ENCODE results near the gene ACSL1. TPM values are rescaled to one million over a fixed set of nuclear protein-coding genes. Genes with fewer than 3 reads are reported as not detected.

Gene ACSL1
- total and polyA plus RNA-seq, 9 donors: 12.0 to 47.9 (median 19.8) TPM

GRCh38 chr4:184850431-184851199 is 24.8 kb upstream of the ACSL1 start:
- TF ChIP-seq POLR2A (IDR thresholded peaks at IDR 0.05) (no peak), CTCF (IDR thresholded peaks at IDR 0.05) (no peak), EP300 (IDR thresholded peaks at IDR 0.05) (no peak)
- WGBS, 3 donors: 70 to 79% (median 78%) methylated on average over 10 of the region's 10 CpGs

GRCh38 chr4:184850018-184850417 is 24.2 kb upstream of the ACSL1 start:
- H3K36me3 ChIP-seq: no peaks in the 10 kb centered on the region
- WGBS, 3 donors: 48 to 54% (median 53%) methylated on average over 3 of the region's 3 CpGs
- no peak for TF ChIP-seq POLR2A (IDR thresholded peaks at IDR 0.05)
- TF ChIP-seq CTCF (IDR thresholded peaks at IDR 0.05): no peak
- no peak for TF ChIP-seq EP300 (IDR thresholded peaks at IDR 0.05)
- H3K4me1 ChIP-seq (ENCODE audit: insufficient read depth): no peaks in the 10 kb centered on the region
- no peak overlapping the region for H3K4me3 ChIP-seq
- intact Hi-C loops (cut with DNase I): no loop called here
- no peaks in the 10 kb centered on the region for H3K9me3 ChIP-seq
- no peak overlapping the region for H3K27ac ChIP-seq
- no peak for DNase-seq
- no peaks in the 10 kb centered on the region for H3K27me3 ChIP-seq

More at GRCh38 chr4:184850431-184851199, 24.8 kb upstream of the ACSL1 start:
- Histone ChIP-seq H3K27ac (no peak overlapping the region), H3K4me1 (ENCODE audit: insufficient read depth) (no peaks in the 10 kb centered on the region), H3K9me3 (no peaks in the 10 kb centered on the region), H3K36me3 (no peaks in the 10 kb centered on the region), H3K27me3 (no peaks in the 10 kb centered on the region), H3K4me3 (no peak overlapping the region)
- DNase-seq: no peak
- intact Hi-C loops (cut with DNase I): no loop called here

- intact Hi-C loops (cut with DNase I): no loop called here
- Histone ChIP-seq H3K9me3 (no peaks in the 10 kb centered on the region), H3K4me3 (no peak overlapping the region), H3K27ac (no peak overlapping the region), H3K4me1 (ENCODE audit: insufficient read depth) (no peaks in the 10 kb centered on the region), H3K36me3 (no peaks in the 10 kb centered on the region), H3K27me3 (no peaks in the 10 kb centered on the region)
- WGBS, 3 donors: 61 to 90% (median 88%) methylated on average over 3 of the region's 3 CpGs
- DNase-seq: no peak
- TF ChIP-seq CTCF (IDR thresholded peaks at IDR 0.05) (no peak), POLR2A (IDR thresholded peaks at IDR 0.05) (no peak)
These were observed 23.4 kb upstream of the ACSL1 start for GRCh38 chr4:184849185-184849584.

GRCh38 chr4:184848510-184848909 is 22.7 kb upstream of the ACSL1 start:
- H3K36me3 ChIP-seq: no peaks in the 10 kb centered on the region
- 64 to 86% (median 82%) methylated on average over 3 of the region's 3 CpGs for WGBS, 3 donors
- H3K4me1 ChIP-seq (ENCODE audit: insufficient read depth): no peaks in the 10 kb centered on the region
- H3K27me3 ChIP-seq: no peaks in the 10 kb centered on the region
- TF ChIP-seq CTCF (IDR thresholded peaks at IDR 0.05) (no peak), POLR2A (IDR thresholded peaks at IDR 0.05) (no peak), EP300 (IDR thresholded peaks at IDR 0.05) (no peak)
- H3K9me3 ChIP-seq: no peaks in the 10 kb centered on the region
- no peak for DNase-seq
- intact Hi-C loops (cut with DNase I): no loop called here
- no peak overlapping the region for H3K4me3 ChIP-seq
- H3K27ac ChIP-seq: no peak overlapping the region

Data from ovary (tissue), 9 donors.